Dermis lymphatic vessel endothelial cell (primary cell): Measurements from ENCODE around the gene PLSCR4. TPM values are rescaled to one million over a fixed set of nuclear protein-coding genes. Genes with fewer than 3 reads are reported as not detected.

Experiments used
- total RNA-seq: library from RNA; depleted of rRNA; stranded (reverse); fragments of >200 nt; gene quantifications from 2 replicates; pipeline ENCODE4 v1.2.1, GENCODE V29; 2014

Gene PLSCR4
- total RNA-seq, result 696 and 1,538 TPM in 2 replicates

GRCh38 chr3:146250449-146251382 is at the start of gene PLSCR4:
Gene PLSCR4 (minus strand): TSS chr3:146251105. CDS start chr3:146222071, 29,034 bp downstream.

GRCh38 chr3:146160964-146161662 is 89.8 kb downstream of the PLSCR4 start, which contains the start of gene PLOD2:
Gene PLOD2 (minus strand): TSS chr3:146161184. CDS start chr3:146160989, 195 bp downstream.

Other genes starting within 250 kb of the PLSCR4 start
- gene PLOD2, start 89.9 kb downstream of the PLSCR4 start, total RNA-seq, result 52.7 and 99.7 TPM in 2 replicates
- not detected in 2 replicates for gene PLSCR2, start 218.5 kb upstream of the PLSCR4 start, total RNA-seq